Gastroesophageal sphincter (tissue), 3 donors: ENCODE data around the gene NPPA.

Experiments used
- CTCF ChIP-seq, 4 experiments: fragments of 200-600 bp in 2 of 4; fragments of 450-650 bp in 2 of 4; sonication (generic) in 1 of 4; IDR thresholded peaks; one replicate each; pipeline ENCODE4 v1.5.1; 2017 to 2019; ENCODE audit warnings: antibody characterized with exemption in 4 of 4, mild to moderate bottlenecking in 2 of 4, moderate library complexity in 2 of 4
- POLR2A ChIP-seq, 2 donors: fragments of 450-650 bp; IDR thresholded peaks; one replicate each; pipeline ENCODE4 v1.6.1; 2017; ENCODE audit warnings: antibody characterized with exemption in 2 of 2, mild to moderate bottlenecking in 2 of 2, moderate library complexity in 1 of 2
- POLR2AphosphoS5 ChIP-seq: sonication (generic); formaldehyde crosslinking; IDR thresholded peaks from one replicate; pipeline ENCODE4 v1.6.1; 2017; ENCODE audit warnings: antibody characterized with exemption

DNA sequence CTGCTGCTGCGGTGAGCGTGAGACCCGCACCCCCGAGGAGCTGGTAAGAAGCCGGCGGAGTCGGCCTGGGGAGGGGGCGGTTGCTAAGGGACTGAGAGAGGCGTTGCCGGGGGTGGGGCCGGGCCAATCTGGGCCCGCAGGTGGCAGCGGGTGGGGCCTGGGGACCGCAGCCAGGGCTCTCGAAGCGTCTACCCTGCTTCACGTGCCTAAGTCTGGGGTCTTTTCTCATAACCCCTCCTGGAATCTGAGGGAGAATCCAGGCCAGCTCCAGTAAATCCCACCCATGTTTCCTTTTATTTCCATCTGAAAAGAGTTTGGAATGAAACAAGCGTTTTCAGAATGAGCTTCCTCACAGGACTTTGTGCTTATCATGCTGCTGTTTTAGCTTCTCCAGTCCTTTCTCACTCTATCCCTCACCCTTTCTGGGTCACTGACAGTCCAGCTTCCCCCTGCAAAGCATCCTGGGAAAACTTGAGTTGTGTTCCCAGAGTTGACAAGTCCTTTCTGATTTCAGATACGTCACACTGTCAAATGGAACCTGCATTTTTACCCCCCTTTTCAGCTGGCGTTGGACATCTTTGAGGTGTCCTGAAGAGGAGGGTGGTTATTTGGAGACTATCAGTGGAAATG is 41.2 kb downstream of the NPPA start:
- TF ChIP-seq POLR2A (IDR thresholded peaks at IDR 0.05) (no peak), POLR2AphosphoS5 (peak; percentile 14), CTCF (IDR thresholded peaks at IDR 0.05) (no peak)
